Aorta (tissue), 5 donors: ENCODE data around the gene ASTN2. TPM values are rescaled to one million over a fixed set of nuclear protein-coding genes. Genes with fewer than 3 reads are reported as not detected.

Experiments used
- ATAC-seq: fragments of 200-7000 bp; cut with Tn5 transposase; one replicate; pipeline ENCODE4 v1.9.1; 2022; ENCODE audit warnings: moderate library complexity; ENCODE audit not compliant: low FRiP score
- DNase-seq, 2 donors: peaks; one replicate each; pipeline ENCODE4 v3.0.0-alpha.2; 2020
- H3K27ac ChIP-seq, 2 donors: one replicate each; pipeline ENCODE4 v1.5.1; 2013; ENCODE audit warnings: low read length in 2 of 2, mild to moderate bottlenecking in 2 of 2, moderate library complexity in 2 of 2, control low read depth in 1 of 2, inconsistent platforms in 1 of 2, low read depth in 1 of 2
- H3K27me3 ChIP-seq, 2 donors: one replicate each; pipeline ENCODE4 v1.6.1; 2013; ENCODE audit warnings: control low read depth in 1 of 2, low read length in 1 of 2, mild to moderate bottlenecking in 1 of 2, moderate library complexity in 1 of 2; ENCODE audit not compliant: insufficient read depth in 2 of 2, control insufficient read depth in 1 of 2
- H3K36me3 ChIP-seq, 2 donors: one replicate each; pipeline ENCODE4 v1.6.1; 2013; ENCODE audit warnings: control low read depth in 1 of 2, low read length in 1 of 2, mild to moderate bottlenecking in 1 of 2; ENCODE audit not compliant: insufficient read depth in 2 of 2, control insufficient read depth in 1 of 2
- H3K4me1 ChIP-seq, 2 donors: one replicate each; pipeline ENCODE4 v1.6.1; 2013; ENCODE audit warnings: low read length in 2 of 2, control low read depth in 1 of 2, mild to moderate bottlenecking in 1 of 2, moderate library complexity in 1 of 2; ENCODE audit not compliant: insufficient read depth in 2 of 2, control insufficient read depth in 1 of 2
- H3K4me3 ChIP-seq, 2 donors: one replicate each; pipeline ENCODE4 v1.5.1; 2013; ENCODE audit warnings: low read length in 2 of 2, control low read depth in 1 of 2, mild to moderate bottlenecking in 1 of 2
- H3K9me3 ChIP-seq: one replicate; pipeline ENCODE4 v1.6.1; 2013; ENCODE audit warnings: mild to moderate bottlenecking, low read length; ENCODE audit not compliant: control insufficient read depth
- WGBS, 2 donors: extraction: QIAGEN DNeasy Blood & Tissue Kit; methylation state at CpG; one replicate each; pipeline ENCODE4 v1.1.7; 2013; 5-methylcytosine and 5-hydroxymethylcytosine counted together
- intact Hi-C, 2 donors: fragments of 100-400 bp; cut with DNase I; formaldehyde crosslinking; loops; one replicate each; pipeline versions ENCODE4 v1.14.2 to v1.15.0; 2022
- polyA plus RNA-seq, 2 donors: library from polyadenylated mRNA; stranded (reverse); fragments of 200-250 nt; gene quantifications; one replicate each; pipeline ENCODE4 v1.2.3, GENCODE V29; 2013
- total RNA-seq, 2 donors: library from RNA; stranded (reverse); fragmentation: NEBNext Ultra II Directional; extraction: Animal tissue kit (Norgen Biotek cat#: 25700); gene quantifications; one replicate each; pipeline ENCODE4 v1.2.1, GENCODE V29; 2021
- donor health status: healthy with polysubstance abuse.
- donor health status: Bipolar disorder and iron deficiency.
- donor health status: DM: no; HTN: no; CAD: no.
- donor health status: DM: no; HTN: no; CAD: no.
- donor health status: DM: yes; HTN: yes; CAD: no.

The ASTN2 gene
- total and polyA plus RNA-seq, 4 donors, result 1.0 to 7.5 (median 4.4) TPM

GRCh38 chr9:117451311-117451710 is 36.5 kb upstream of the ASTN2 start:
- ATAC-seq, result no peak
- no peaks in the 10 kb centered on the region for H3K36me3 ChIP-seq
- 61 to 67% methylated on average over 2 of the region's 2 CpGs for WGBS, 2 donors

GRCh38 chr9:117448066-117448465 is 33.2 kb upstream of the ASTN2 start:
- no peaks in the 10 kb centered on the region for H3K9me3 ChIP-seq
- no peak overlapping the region for H3K27ac ChIP-seq
- H3K4me3 ChIP-seq, result no peak overlapping the region
- DNase-seq, result no peak
- 43 to 49% methylated on average over 3 of the region's 3 CpGs for WGBS, 2 donors
- no peak for ATAC-seq
- intact Hi-C loops, result no loop called here
- H3K27me3 ChIP-seq, result no peaks in the 10 kb centered on the region
- H3K4me1 ChIP-seq, result no peaks in the 10 kb centered on the region
- no peaks in the 10 kb centered on the region for H3K36me3 ChIP-seq

More at GRCh38 chr9:117451311-117451710, 36.5 kb upstream of the ASTN2 start:
- intact Hi-C loops, result no loop called here
- Histone ChIP-seq H3K27me3 (peaks cover 0 to 1% of the 10 kb centered on the region in 2 donors), H3K27ac (no peak overlapping the region), H3K4me3 (no peak overlapping the region), H3K9me3 (no peaks in the 10 kb centered on the region), H3K4me1 (no peaks in the 10 kb centered on the region)
- no peak for DNase-seq

GRCh38 chr9:117445631-117446030 is 30.8 kb upstream of the ASTN2 start:
- Histone ChIP-seq H3K9me3 (no peaks in the 10 kb centered on the region), H3K27me3 (no peaks in the 10 kb centered on the region), H3K27ac (no peak overlapping the region), H3K4me1 (no peaks in the 10 kb centered on the region), H3K36me3 (no peaks in the 10 kb centered on the region), H3K4me3 (no peak overlapping the region)
- DNase-seq, result no peak
- intact Hi-C loops, result no loop called here
- WGBS, 2 donors, result 89 to 91% methylated on average over 5 of the region's 5 CpGs
- no peak for ATAC-seq

GRCh38 chr9:117444501-117444900 is 29.6 kb upstream of the ASTN2 start:
- no peaks in the 10 kb centered on the region for H3K9me3 ChIP-seq
- intact Hi-C loops, result no loop called here
- no peaks in the 10 kb centered on the region for H3K27me3 ChIP-seq
- H3K4me3 ChIP-seq, result no peak overlapping the region
- H3K4me1 ChIP-seq, result no peaks in the 10 kb centered on the region
- no peaks in the 10 kb centered on the region for H3K36me3 ChIP-seq
- no peak for DNase-seq
- no peak overlapping the region for H3K27ac ChIP-seq
- 26 to 32% methylated on average over 4 of the region's 4 CpGs for WGBS, 2 donors
- no peak for ATAC-seq

GRCh38 chr9:117437283-117437682 is 22.4 kb upstream of the ASTN2 start:
- Histone ChIP-seq H3K4me1 (no peaks in the 10 kb centered on the region), H3K4me3 (no peak overlapping the region), H3K27ac (no peak overlapping the region), H3K36me3 (no peaks in the 10 kb centered on the region), H3K9me3 (peaks cover 1% of the 10 kb centered on the region), H3K27me3 (no peaks in the 10 kb centered on the region)
- no peak for ATAC-seq
- intact Hi-C loops, result no loop called here
- DNase-seq, result no peak
- WGBS, 2 donors, result 31 to 50% methylated on average over 6 of the region's 6 CpGs

GRCh38 chr9:117435630-117436261 is 20.9 kb upstream of the ASTN2 start:
- ATAC-seq (no peak), DNase-seq (no peak)
- intact Hi-C loops, result no loop called here
- no peaks in the 10 kb centered on the region for H3K27me3 ChIP-seq
- H3K27ac ChIP-seq, result no peak overlapping the region
- no peaks in the 10 kb centered on the region for H3K36me3 ChIP-seq
- 34 to 40% methylated on average over 4 of the region's 4 CpGs for WGBS, 2 donors
- H3K9me3 ChIP-seq, result peaks cover 3% of the 10 kb centered on the region
- no peak overlapping the region for H3K4me3 ChIP-seq
- no peaks in the 10 kb centered on the region for H3K4me1 ChIP-seq

GRCh38 chr9:117434566-117434965 is 19.7 kb upstream of the ASTN2 start:
- DNase-seq, result no peak
- ATAC-seq, result no peak
- no peak overlapping the region for H3K4me3 ChIP-seq
- no peaks in the 10 kb centered on the region for H3K36me3 ChIP-seq
- no peaks in the 10 kb centered on the region for H3K4me1 ChIP-seq
- intact Hi-C loops, result no loop called here
- no peak overlapping the region for H3K27ac ChIP-seq
- no peaks in the 10 kb centered on the region for H3K27me3 ChIP-seq
- peaks cover 3% of the 10 kb centered on the region for H3K9me3 ChIP-seq

- DNase-seq (no peak), ATAC-seq (no peak)
- H3K4me1 ChIP-seq, result no peaks in the 10 kb centered on the region
- no peaks in the 10 kb centered on the region for H3K36me3 ChIP-seq
- 79 to 82% methylated on average over 2 of the region's 2 CpGs for WGBS, 2 donors
- intact Hi-C loops, result no loop called here
- H3K27me3 ChIP-seq, result no peaks in the 10 kb centered on the region
- no peak overlapping the region for H3K4me3 ChIP-seq
- no peak overlapping the region for H3K27ac ChIP-seq
- H3K9me3 ChIP-seq, result peaks cover 3% of the 10 kb centered on the region
Observed at GRCh38 chr9:117430813-117431212, 16.0 kb upstream of the ASTN2 start.

- 79 to 82% methylated on average over 3 of the region's 3 CpGs for WGBS, 2 donors
- Histone ChIP-seq H3K4me1 (no peaks in the 10 kb centered on the region), H3K9me3 (peaks cover 1% of the 10 kb centered on the region), H3K4me3 (no peak overlapping the region), H3K27ac (no peak overlapping the region), H3K36me3 (no peaks in the 10 kb centered on the region), H3K27me3 (no peaks in the 10 kb centered on the region)
- no peak for DNase-seq
- ATAC-seq, result no peak
- intact Hi-C loops, result no loop called here
Observed at GRCh38 chr9:117427357-117427913, 12.6 kb upstream of the ASTN2 start.
